ENCODE measurements around the gene KIF18B.

DNA sequence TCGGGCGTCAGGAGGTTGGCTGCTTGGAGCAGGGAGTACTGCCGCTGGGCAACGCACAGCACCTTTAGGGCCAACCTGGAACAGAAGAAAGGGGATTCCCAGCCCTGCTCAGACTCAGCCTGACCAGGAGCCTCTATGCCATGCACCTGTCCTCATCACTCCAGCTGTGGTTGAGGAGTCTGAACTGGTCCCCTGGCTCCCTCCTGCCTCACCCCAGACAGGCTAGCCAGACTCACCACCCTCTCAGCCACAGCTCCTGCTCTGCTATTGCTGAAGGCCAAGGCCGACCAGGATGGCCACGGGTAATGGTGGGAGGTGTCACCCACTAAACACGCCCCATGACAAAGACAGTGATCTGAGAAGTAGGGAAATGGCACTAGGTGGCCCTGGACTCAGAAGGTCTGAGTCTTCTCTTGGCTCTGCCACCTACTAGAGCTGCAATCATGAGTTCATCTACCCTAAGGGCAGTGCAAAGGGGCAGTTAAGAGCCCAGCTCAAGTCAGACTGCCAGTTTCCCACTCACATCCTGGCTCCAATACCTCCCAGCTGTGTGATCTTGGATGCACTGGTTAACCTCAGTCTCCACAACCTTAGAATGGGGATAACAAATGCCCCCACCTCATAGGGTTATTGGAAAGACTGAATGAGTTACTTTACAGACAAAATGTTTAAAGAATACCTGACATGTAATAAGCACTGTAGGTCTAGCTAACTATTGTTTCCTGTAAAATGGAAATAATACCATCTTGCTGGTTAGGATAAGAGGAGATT is 18.4 kb downstream of the KIF18B start:
- TF ChIP-seq, protein P1, sequence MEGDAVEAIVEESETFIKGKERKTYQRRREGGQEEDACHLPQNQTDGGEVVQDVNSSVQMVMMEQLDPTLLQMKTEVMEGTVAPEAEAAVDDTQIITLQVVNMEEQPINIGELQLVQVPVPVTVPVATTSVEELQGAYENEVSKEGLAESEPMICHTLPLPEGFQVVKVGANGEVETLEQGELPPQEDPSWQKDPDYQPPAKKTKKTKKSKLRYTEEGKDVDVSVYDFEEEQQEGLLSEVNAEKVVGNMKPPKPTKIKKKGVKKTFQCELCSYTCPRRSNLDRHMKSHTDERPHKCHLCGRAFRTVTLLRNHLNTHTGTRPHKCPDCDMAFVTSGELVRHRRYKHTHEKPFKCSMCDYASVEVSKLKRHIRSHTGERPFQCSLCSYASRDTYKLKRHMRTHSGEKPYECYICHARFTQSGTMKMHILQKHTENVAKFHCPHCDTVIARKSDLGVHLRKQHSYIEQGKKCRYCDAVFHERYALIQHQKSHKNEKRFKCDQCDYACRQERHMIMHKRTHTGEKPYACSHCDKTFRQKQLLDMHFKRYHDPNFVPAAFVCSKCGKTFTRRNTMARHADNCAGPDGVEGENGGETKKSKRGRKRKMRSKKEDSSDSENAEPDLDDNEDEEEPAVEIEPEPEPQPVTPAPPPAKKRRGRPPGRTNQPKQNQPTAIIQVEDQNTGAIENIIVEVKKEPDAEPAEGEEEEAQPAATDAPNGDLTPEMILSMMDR (conservative IDR thresholded peaks at IDR 0.05 in 1 of 2, IDR thresholded peaks at IDR 0.05 in 1 of 2; ENCODE audit: extremely low read depth in 1 of 2, insufficient read depth in 1 of 2, low read depth in 1 of 2, low read length in 2 of 2): no peak
- TF ChIP-seq EZH2 (IDR thresholded peaks at IDR 0.05; ENCODE audit: borderline replicate concordance, low read length): no peak
